IMR-90 (cell line): ENCODE data around the gene LPCAT2. TPM values are rescaled to one million over a fixed set of nuclear protein-coding genes. Genes with fewer than 3 reads are reported as not detected.

Experiments
- ATAC-seq: fragments of 200-7000 bp; cut with Tn5 transposase; 2 replicates; pipeline ENCODE4 v1.9.1; 2020; ENCODE audit warnings: low read depth, mild to moderate bottlenecking, moderate library complexity
- BruUV-seq: library from RNA; stranded (reverse); fragments of 400-500 nt; replicated peaks from 2 replicates; lab custom pipeline; 2021; lab: Mats Ljungman, UMichigan
- CTCF ChIA-PET: fragments of 300-600 bp; formaldehyde crosslinking; extraction: SDS; loops from one replicate; lab custom pipeline; 2021; ENCODE audit warnings: antibody characterized with exemption; lab: Yijun Ruan, JAX
- POLR2A ChIA-PET: fragments of 300-600 bp; sonication (Branson Sonifier 250); formaldehyde crosslinking; loops from one replicate; lab custom pipeline; 2022; ENCODE audit warnings: antibody characterized with exemption; ENCODE audit not compliant: unreplicated experiment; lab: Charles Lee
- DNase-seq: peaks from one replicate; pipeline ENCODE4 v3.0.0; 2013
- H2AFZ ChIP-seq: replicated peaks from 2 replicates; pipeline ENCODE3; 2013; ENCODE audit warnings: low read length, mild to moderate bottlenecking; ENCODE audit not compliant: poor library complexity
- H2AK5ac ChIP-seq: 2 replicates; pipeline ENCODE4 v1.6.1; 2013; ENCODE audit warnings: low read depth, low read length, inconsistent platforms
- H2AK9ac ChIP-seq: replicated peaks from 2 replicates; pipeline ENCODE3; 2013; ENCODE audit warnings: mild to moderate bottlenecking, low read depth, low read length, moderate library complexity; ENCODE audit not compliant: poor library complexity
- H2BK120ac ChIP-seq: 2 replicates; pipeline ENCODE4 v1.6.1; 2013; ENCODE audit warnings: low read depth, low read length, inconsistent platforms
- H2BK15ac ChIP-seq: 3 replicates; pipeline ENCODE4 v1.6.1; 2013; ENCODE audit warnings: low read depth, low read length, inconsistent platforms
- H2BK20ac ChIP-seq: 2 replicates; pipeline ENCODE4 v1.6.1; 2013; ENCODE audit warnings: low read depth, mild to moderate bottlenecking, inconsistent platforms, low read length, moderate library complexity
- H2BK5ac ChIP-seq: 2 replicates; pipeline ENCODE4 v1.6.1; 2013; ENCODE audit warnings: mild to moderate bottlenecking, low read depth, low read length, inconsistent platforms; ENCODE audit not compliant: poor library complexity, severe bottlenecking
- H3K14ac ChIP-seq: replicated peaks from 2 replicates; pipeline ENCODE4 v1.6.1; 2013; ENCODE audit warnings: low read depth, low read length, inconsistent platforms
- H3K18ac ChIP-seq: 2 replicates; pipeline ENCODE4 v1.6.1; 2013; ENCODE audit warnings: low read depth, low read length, control low read depth
- H3K23ac ChIP-seq: 2 replicates; pipeline ENCODE4 v1.6.1; 2013; ENCODE audit warnings: low read depth, low read length, inconsistent platforms
- H3K27ac ChIP-seq: 2 replicates; pipeline ENCODE4 v1.5.1; 2013; ENCODE audit warnings: mild to moderate bottlenecking, control low read depth, low read length; ENCODE audit not compliant: insufficient read depth
- H3K27me3 ChIP-seq: 2 replicates; pipeline ENCODE4 v1.6.1; 2013; ENCODE audit warnings: low read length; ENCODE audit not compliant: control insufficient read depth, insufficient read depth
- H3K36me3 ChIP-seq: 2 replicates; pipeline ENCODE4 v1.6.1; 2013; ENCODE audit warnings: low read length, mixed read lengths; ENCODE audit not compliant: control insufficient read depth, insufficient read depth
- H3K4ac ChIP-seq: 2 replicates; pipeline ENCODE4 v1.6.1; 2013; ENCODE audit warnings: low read depth, low read length, inconsistent platforms
- H3K4me1 ChIP-seq: 2 replicates; pipeline ENCODE4 v1.6.1; 2013; ENCODE audit warnings: low read length, mixed read lengths; ENCODE audit not compliant: control insufficient read depth, insufficient read depth
- H3K4me2 ChIP-seq: 2 replicates; pipeline ENCODE4 v1.6.1; 2013; ENCODE audit warnings: low read depth, mild to moderate bottlenecking, control low read depth, low read length, moderate library complexity
- H3K4me3 ChIP-seq: 2 replicates; pipeline ENCODE4 v1.5.1; 2013; ENCODE audit warnings: low read depth, mild to moderate bottlenecking, control low read depth, low read length, moderate library complexity; ENCODE audit not compliant: insufficient read depth
- H3K56ac ChIP-seq: 2 replicates; pipeline ENCODE4 v1.6.1; 2013; ENCODE audit warnings: low read length, inconsistent platforms; ENCODE audit not compliant: insufficient read depth; ENCODE audit errors: extremely low read depth
- H3K79me1 ChIP-seq, 2 experiments: 2 replicates each; pipeline ENCODE4 v1.6.1; 2013; ENCODE audit warnings: low read length in 2 of 2, inconsistent platforms in 1 of 2, low read depth in 1 of 2
- H3K9ac ChIP-seq: 2 replicates; pipeline ENCODE4 v1.6.1; 2013; ENCODE audit warnings: low read depth, low read length, control low read depth
- H3K9me1 ChIP-seq: 2 replicates; pipeline ENCODE4 v1.6.1; 2013; ENCODE audit warnings: low read length, inconsistent platforms; ENCODE audit not compliant: insufficient read depth
- H3K9me3 ChIP-seq: 2 replicates; pipeline ENCODE4 v1.6.1; 2013; ENCODE audit warnings: low read length; ENCODE audit not compliant: control insufficient read depth, insufficient read depth
- H4K20me1 ChIP-seq: 2 replicates; pipeline ENCODE4 v1.6.1; 2013; ENCODE audit warnings: low read length, inconsistent platforms; ENCODE audit not compliant: insufficient read depth
- H4K5ac ChIP-seq: 2 replicates; pipeline ENCODE4 v1.6.1; 2013; ENCODE audit warnings: mild to moderate bottlenecking, low read depth, low read length, control low read depth
- H4K8ac ChIP-seq, 2 experiments: 2 replicates each; pipeline ENCODE4 v1.6.1; 2013; ENCODE audit warnings: low read depth in 2 of 2, low read length in 2 of 2, control low read depth in 1 of 2, inconsistent platforms in 1 of 2
- H4K91ac ChIP-seq: 2 replicates; pipeline ENCODE4 v1.6.1; 2013; ENCODE audit warnings: low read depth, low read length, inconsistent platforms; ENCODE audit not compliant: insufficient read depth
- CEBPB ChIP-seq: IDR thresholded peaks from 2 replicates; pipeline ENCODE4 v1.6.1; 2012; ENCODE audit warnings: low read depth, low read length, improper control_type of control experiment
- FOS ChIP-seq: fragments of 150-350 bp; IDR thresholded peaks from 2 replicates; pipeline ENCODE4 v1.6.1; 2016; ENCODE audit warnings: low read depth, low read length
- MAFK ChIP-seq: IDR thresholded peaks from 2 replicates; pipeline ENCODE4 v1.6.1; 2012; ENCODE audit warnings: low read depth, low read length, improper control_type of control experiment
- dilution Hi-C: fragments of 300-500 bp; cut with HindIII; formaldehyde crosslinking; loops from one replicate; pipeline ENCODE4 v1.14.3; 2018; ENCODE audit warnings: low sequenced_read_pairs; ENCODE audit not compliant: unreplicated experiment
- in situ Hi-C: fragments of 300-500 bp; cut with MboI; formaldehyde crosslinking; loops from 3 replicates; pipeline ENCODE4 v1.14.3; 2019; ENCODE audit warnings: low sequenced_read_pairs, inconsistent platforms, mixed read lengths
- intact Hi-C: fragments of 100-400 bp; cut with micrococcal nuclease; formaldehyde crosslinking; loops from 2 replicates; pipeline ENCODE4 v1.10.0; 2022
- polyA plus RNA-seq, 3 experiments: library from polyadenylated mRNA; depleted of rRNA; stranded (reverse); fragments of >200 nt; gene quantifications; 2 replicates each; pipeline ENCODE4 v1.2.3, GENCODE V29; 2012; ENCODE audit warnings: low replicate concordance in 1 of 3
- total RNA-seq: library from RNA; depleted of rRNA; stranded (reverse); fragments of >200 nt; gene quantifications from 2 replicates; pipeline ENCODE4 v1.2.3, GENCODE V29; 2012

LPCAT2 gene
- total and polyA plus RNA-seq, 2 of the 4 experiments (the other 2 are of a cell fraction): 8.6 to 8.7 TPM

- no peaks in the 10 kb centered on the region for H3K79me1 ChIP-seq
- CTCF ChIA-PET: no interaction called here
- H4K20me1 ChIP-seq: no peaks in the 10 kb centered on the region
- POLR2A ChIA-PET: no interaction called here
- H3K27me3 ChIP-seq: no peaks in the 10 kb centered on the region
- no peak overlapping the region for H3K4me3 ChIP-seq
- no peak overlapping the region for H3K23ac ChIP-seq
- H3K27ac ChIP-seq: no peak overlapping the region
- no peak overlapping the region for H4K8ac ChIP-seq
- no peak overlapping the region for H2BK20ac ChIP-seq
- no peaks in the 10 kb centered on the region for H3K36me3 ChIP-seq
- H3K9ac ChIP-seq: no peak overlapping the region
- H3K18ac ChIP-seq: no peak overlapping the region
- H3K14ac ChIP-seq: no peak overlapping the region
- H4K5ac ChIP-seq: no peak overlapping the region
- dilution Hi-C loops: no loop called here
- peak; percentile 69 for DNase-seq
- ATAC-seq: peak; percentile 83
- no peak overlapping the region for H3K56ac ChIP-seq
- no TSS peak for BruUV-seq
- in situ Hi-C loops: no loop called here
- H3K4me1 ChIP-seq: no peaks in the 10 kb centered on the region
- no peak overlapping the region for H2AFZ ChIP-seq
- intact Hi-C loops: no loop called here
- H2AK9ac ChIP-seq: no peak overlapping the region
- H2AK5ac ChIP-seq: no peak overlapping the region
- H2BK15ac ChIP-seq: no peak overlapping the region
- no peaks in the 10 kb centered on the region for H3K9me1 ChIP-seq
- H3K4ac ChIP-seq: no peak overlapping the region
- TF ChIP-seq CEBPB (no peak), FOS (0 out of 2 replicates have a peak, but pooled peaks have one; percentile 25), MAFK (peak; percentile 88)
- no peak overlapping the region for H2BK5ac ChIP-seq
- no peak overlapping the region for H2BK120ac ChIP-seq
- no peak overlapping the region for H3K4me2 ChIP-seq
- no peak overlapping the region for H4K91ac ChIP-seq
- peaks cover 4% of the 10 kb centered on the region; the same call in 1 of the 2 replicates for H3K9me3 ChIP-seq
Measured at GRCh38 chr16:55552621-55553020, 43.7 kb downstream of the LPCAT2 start.
